Measurements from ENCODE around the gene MCF2L. TPM values are rescaled to one million over a fixed set of nuclear protein-coding genes. Genes with fewer than 3 reads are reported as not detected.

The MCF2L gene
- total RNA-seq, 2 experiments from 2014 or later: 13.0 to 13.5 TPM

DNA sequence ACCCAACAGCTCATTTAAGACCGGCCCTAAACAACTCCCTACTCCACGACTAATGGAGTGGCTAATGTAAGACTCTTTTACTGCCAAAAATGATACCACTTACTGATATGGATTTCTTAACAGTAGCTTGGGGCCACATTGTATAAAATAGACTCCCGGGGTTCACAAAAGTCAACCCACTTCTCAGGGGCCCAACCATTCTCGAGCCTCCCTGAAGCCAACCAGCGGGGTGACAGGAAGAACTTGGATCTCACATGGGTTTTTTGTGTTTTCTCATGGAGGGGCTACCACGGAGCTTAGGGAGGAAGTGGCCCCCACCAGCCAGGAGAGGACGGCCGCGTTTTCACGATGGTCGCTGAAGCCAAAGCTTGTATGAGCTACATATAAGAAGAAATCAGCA, 8.1 kb downstream of the MCF2L start:
- Mint-ChIP-seq H3K27ac (no peak overlapping the region), H3K9me3 (no peaks in the 10 kb centered on the region), H3K4me1 (ENCODE audit: low read depth) (peaks cover 4% of the 10 kb centered on the region), H3K27me3 (no peaks in the 10 kb centered on the region), H3K4me3 (no peak overlapping the region), H3K36me3 (ENCODE audit: low read depth) (no peaks in the 10 kb centered on the region)
- intact Hi-C loops (cut with DNase I, micrococcal nuclease): no loop called here
- ATAC-seq (ENCODE audit: poor library complexity) (no peak), DNase-seq (no peak)
- Histone ChIP-seq H3K36me3 (ENCODE audit: insufficient read depth, low read length) (peaks cover 2% of the 10 kb centered on the region), H3K27me3 (ENCODE audit: control insufficient read depth in 1 of 2, insufficient read depth in 2 of 2, low read length in 2 of 2) (no peaks in the 10 kb centered on the region), H3K4me3 (ENCODE audit: low read length) (no peak overlapping the region), H3K9me3 (ENCODE audit: control insufficient read depth in 1 of 2, insufficient read depth in 1 of 2, low read length in 2 of 2) (no peaks in the 10 kb centered on the region), H3K4me1 (ENCODE audit: insufficient read depth, low read length) (no peaks in the 10 kb centered on the region), H3K27ac (ENCODE audit: low read depth in 1 of 2, low read length in 2 of 2) (no peak overlapping the region)
- ChIA-PET POLR2A (no interaction called here), CTCF (no interaction called here)
- TF ChIP-seq, protein P1, sequence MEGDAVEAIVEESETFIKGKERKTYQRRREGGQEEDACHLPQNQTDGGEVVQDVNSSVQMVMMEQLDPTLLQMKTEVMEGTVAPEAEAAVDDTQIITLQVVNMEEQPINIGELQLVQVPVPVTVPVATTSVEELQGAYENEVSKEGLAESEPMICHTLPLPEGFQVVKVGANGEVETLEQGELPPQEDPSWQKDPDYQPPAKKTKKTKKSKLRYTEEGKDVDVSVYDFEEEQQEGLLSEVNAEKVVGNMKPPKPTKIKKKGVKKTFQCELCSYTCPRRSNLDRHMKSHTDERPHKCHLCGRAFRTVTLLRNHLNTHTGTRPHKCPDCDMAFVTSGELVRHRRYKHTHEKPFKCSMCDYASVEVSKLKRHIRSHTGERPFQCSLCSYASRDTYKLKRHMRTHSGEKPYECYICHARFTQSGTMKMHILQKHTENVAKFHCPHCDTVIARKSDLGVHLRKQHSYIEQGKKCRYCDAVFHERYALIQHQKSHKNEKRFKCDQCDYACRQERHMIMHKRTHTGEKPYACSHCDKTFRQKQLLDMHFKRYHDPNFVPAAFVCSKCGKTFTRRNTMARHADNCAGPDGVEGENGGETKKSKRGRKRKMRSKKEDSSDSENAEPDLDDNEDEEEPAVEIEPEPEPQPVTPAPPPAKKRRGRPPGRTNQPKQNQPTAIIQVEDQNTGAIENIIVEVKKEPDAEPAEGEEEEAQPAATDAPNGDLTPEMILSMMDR (IDR thresholded peaks at IDR 0.05): no peak

DNA sequence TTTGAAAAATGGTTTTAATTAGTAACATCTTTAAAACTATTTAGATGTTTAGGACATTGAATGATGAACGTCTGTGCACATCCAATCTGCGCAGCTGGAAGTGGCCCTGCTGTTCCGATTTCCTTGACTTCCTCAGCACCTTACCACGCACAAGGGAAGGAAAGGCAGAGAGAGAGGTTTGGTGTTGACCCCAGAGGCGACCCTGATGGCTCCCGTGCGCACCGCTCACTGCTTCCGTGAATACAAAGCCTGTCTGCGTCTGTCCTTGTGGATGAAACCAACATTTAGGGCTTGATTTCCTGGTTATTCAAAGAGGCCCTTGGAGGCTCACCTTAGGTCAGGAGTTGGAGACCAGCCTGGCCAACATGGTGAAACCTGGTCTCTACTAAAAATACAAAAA, 8.5 kb downstream of the MCF2L start:
- ChIA-PET POLR2A (no interaction called here), CTCF (no interaction called here)
- ATAC-seq (ENCODE audit: poor library complexity): no peak
- Histone ChIP-seq H3K9me3 (ENCODE audit: control insufficient read depth in 1 of 2, insufficient read depth in 1 of 2, low read length in 2 of 2) (no peaks in the 10 kb centered on the region), H3K27me3 (ENCODE audit: control insufficient read depth in 1 of 2, insufficient read depth in 2 of 2, low read length in 2 of 2) (no peaks in the 10 kb centered on the region), H3K36me3 (ENCODE audit: insufficient read depth, low read length) (peaks cover 2% of the 10 kb centered on the region), H3K4me1 (ENCODE audit: insufficient read depth, low read length) (no peaks in the 10 kb centered on the region), H3K4me3 (ENCODE audit: low read length) (no peak overlapping the region), H3K27ac (ENCODE audit: low read depth in 1 of 2, low read length in 2 of 2) (no peak overlapping the region)
- Mint-ChIP-seq H3K4me3 (no peak overlapping the region), H3K9me3 (no peaks in the 10 kb centered on the region), H3K27me3 (no peaks in the 10 kb centered on the region), H3K4me1 (ENCODE audit: low read depth) (peaks cover under 1% of the 10 kb centered on the region), H3K36me3 (ENCODE audit: low read depth) (no peaks in the 10 kb centered on the region), H3K27ac (no peak overlapping the region)
- TF ChIP-seq, protein P1 (IDR thresholded peaks at IDR 0.05): no peak
- no peak for DNase-seq
- intact Hi-C loops (cut with DNase I, micrococcal nuclease): no loop called here

DNA sequence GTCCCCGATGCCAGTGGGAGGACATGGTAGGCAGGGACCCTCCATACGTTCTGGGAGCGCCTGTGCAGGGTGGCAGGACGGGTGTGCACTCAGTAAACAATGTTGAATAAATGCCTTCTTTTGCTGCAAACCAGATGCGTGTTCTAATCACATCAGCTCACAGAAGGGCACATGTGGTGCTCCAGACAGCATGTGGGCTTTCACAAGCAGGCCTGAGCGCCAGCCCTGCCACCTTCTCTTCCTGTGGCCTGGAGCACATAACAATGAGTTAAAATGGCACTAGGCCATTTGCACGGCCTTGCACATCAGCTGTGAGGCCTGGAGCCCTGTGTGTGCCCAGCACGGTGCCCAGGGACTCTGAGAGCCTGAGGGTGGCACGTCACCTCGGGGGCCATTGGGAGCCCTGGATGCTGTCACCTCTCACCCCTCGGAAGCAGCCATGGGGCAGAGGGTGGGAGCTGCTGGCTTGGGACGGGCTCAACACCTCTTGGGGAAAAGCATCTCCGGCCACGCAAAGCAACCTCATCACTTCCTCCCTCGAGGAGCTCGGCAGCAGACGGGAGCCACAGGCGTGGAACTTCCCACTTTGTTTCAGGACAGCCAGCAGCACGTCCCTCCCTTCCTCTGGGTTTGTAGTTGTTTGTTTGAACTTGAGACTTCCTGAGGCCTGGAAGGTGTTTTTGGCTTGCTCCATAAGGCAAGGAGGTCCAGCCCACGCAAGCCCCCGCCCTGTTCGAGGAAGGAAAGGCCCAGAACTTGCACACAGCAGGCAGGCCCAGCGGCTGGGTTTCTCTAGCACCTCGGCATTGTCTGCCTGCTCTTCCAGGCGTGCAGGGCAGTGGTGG, 9.8 kb downstream of the MCF2L start:
- ChIA-PET POLR2A (no interaction called here), CTCF (no interaction called here)
- H3K4me3 ChIP-seq (ENCODE audit: low read length): no peak overlapping the region
- no peak for ATAC-seq (ENCODE audit: poor library complexity)
- H3K9me3 ChIP-seq (ENCODE audit: control insufficient read depth in 1 of 2, insufficient read depth in 1 of 2, low read length in 2 of 2): no peaks in the 10 kb centered on the region
- intact Hi-C loops (cut with DNase I, micrococcal nuclease): no loop called here
- no peak for DNase-seq
- Mint-ChIP-seq H3K9me3 (no peaks in the 10 kb centered on the region), H3K4me3 (no peak overlapping the region), H3K4me1 (ENCODE audit: low read depth) (no peaks in the 10 kb centered on the region), H3K36me3 (ENCODE audit: low read depth) (no peaks in the 10 kb centered on the region), H3K27ac (no peak overlapping the region), H3K27me3 (no peaks in the 10 kb centered on the region)
- H3K27me3 ChIP-seq (ENCODE audit: control insufficient read depth in 1 of 2, insufficient read depth in 2 of 2, low read length in 2 of 2): no peaks in the 10 kb centered on the region
- H3K27ac ChIP-seq (ENCODE audit: low read depth in 1 of 2, low read length in 2 of 2): no peak overlapping the region
- no peaks in the 10 kb centered on the region for H3K4me1 ChIP-seq (ENCODE audit: insufficient read depth, low read length)
- TF ChIP-seq, protein P1 (IDR thresholded peaks at IDR 0.05): no peak
- peaks cover under 1% of the 10 kb centered on the region for H3K36me3 ChIP-seq (ENCODE audit: insufficient read depth, low read length)

Measured in CD4-positive, alpha-beta T cell (primary cell).